ENCODE data around the gene DHRS1. TPM values are rescaled to one million over a fixed set of nuclear protein-coding genes. Genes with fewer than 3 reads are reported as not detected.
"Not testable (repeated sequence)": the region's sequence is repeated elsewhere in the genome, so short reads cannot be mapped to it uniquely, and the experiment has no call there.

DHRS1 gene
- total RNA-seq, 2 experiments from 2014 or later, result 11.9 to 13.6 TPM

DNA sequence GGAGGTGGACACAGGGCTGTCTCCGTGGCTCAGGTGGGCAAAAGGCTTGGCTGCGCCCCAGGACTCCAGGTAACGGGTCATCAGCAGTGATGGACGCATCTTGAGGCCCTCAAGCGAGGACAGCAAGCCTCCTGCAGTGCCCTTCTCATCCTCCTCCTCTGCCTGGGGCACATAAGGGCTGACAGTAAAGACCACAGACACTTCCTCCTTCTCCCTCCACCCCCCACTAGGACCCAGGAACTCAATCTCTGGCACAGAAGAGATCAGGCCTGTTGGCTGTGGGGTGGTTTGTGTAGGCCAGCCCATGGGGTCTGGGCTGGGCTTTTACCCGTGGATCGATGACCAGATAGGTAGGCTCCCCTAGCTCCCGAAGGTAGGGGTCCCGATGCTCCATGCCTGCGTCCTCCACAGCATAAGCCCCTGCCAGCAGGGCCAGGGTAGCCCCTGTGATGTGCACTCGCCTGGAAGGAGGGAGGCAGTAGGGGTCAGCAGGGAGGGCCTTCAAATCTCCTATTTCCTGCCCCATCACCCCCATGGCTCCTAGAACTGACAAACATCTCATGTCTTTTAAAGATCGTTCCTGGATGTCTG lies 29.6 kb upstream of the DHRS1 start:
- Mint-ChIP-seq H3K4me1 (ENCODE audit: low read depth) (peaks cover 40% of the 10 kb centered on the region), H3K4me3 (no peak overlapping the region), H3K9me3 (no peaks in the 10 kb centered on the region), H3K36me3 (ENCODE audit: low read depth) (no peaks in the 10 kb centered on the region), H3K27ac (peak overlapping the region; percentile 61), H3K27me3 (peaks cover 18% of the 10 kb centered on the region)
- no peak for DNase-seq
- ChIA-PET CTCF (interaction anchor here (0.8 to 8.8 kb wide), 7 partner anchors 8 to 112 kb away, joined by 3 to 155 read pairs (median 9); partner anchors contain the start of genes CIDEB, LTB4R, LTB4R2 and RIPK3), POLR2A (interaction anchor here (0.7 to 8.5 kb wide), 3 partner anchors 11 to 101 kb away, joined by 3 to 82 read pairs (median 4); partner anchors contain the start of genes CBLN3 and KHNYN)
- intact Hi-C loops (cut with micrococcal nuclease), result no loop called here
- ATAC-seq, result no peak
- TF ChIP-seq, protein P1, sequence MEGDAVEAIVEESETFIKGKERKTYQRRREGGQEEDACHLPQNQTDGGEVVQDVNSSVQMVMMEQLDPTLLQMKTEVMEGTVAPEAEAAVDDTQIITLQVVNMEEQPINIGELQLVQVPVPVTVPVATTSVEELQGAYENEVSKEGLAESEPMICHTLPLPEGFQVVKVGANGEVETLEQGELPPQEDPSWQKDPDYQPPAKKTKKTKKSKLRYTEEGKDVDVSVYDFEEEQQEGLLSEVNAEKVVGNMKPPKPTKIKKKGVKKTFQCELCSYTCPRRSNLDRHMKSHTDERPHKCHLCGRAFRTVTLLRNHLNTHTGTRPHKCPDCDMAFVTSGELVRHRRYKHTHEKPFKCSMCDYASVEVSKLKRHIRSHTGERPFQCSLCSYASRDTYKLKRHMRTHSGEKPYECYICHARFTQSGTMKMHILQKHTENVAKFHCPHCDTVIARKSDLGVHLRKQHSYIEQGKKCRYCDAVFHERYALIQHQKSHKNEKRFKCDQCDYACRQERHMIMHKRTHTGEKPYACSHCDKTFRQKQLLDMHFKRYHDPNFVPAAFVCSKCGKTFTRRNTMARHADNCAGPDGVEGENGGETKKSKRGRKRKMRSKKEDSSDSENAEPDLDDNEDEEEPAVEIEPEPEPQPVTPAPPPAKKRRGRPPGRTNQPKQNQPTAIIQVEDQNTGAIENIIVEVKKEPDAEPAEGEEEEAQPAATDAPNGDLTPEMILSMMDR (IDR thresholded peaks at IDR 0.05), result no peak

DNA sequence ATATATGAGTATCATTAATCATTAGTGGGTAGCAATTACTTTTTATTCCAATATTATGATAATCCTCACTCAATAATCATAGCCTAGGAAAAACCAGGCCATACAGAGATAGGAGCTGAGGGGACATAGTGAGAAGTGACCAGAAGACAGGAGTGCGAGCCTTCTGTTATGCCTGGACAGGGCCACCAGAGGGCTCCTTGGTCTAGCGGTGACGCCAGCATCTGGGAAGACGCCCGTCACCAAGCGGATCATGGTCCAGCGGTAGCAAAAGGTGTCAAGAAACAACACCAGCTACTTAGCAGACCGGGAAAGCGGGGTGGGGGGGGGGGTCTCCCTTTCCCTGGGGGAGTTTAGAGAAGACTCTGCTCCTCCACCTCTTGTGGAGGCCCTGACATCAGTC lies 28.3 kb upstream of the DHRS1 start:
- ChIA-PET POLR2A (interaction anchor here (0.6 kb wide), 1 partner anchor 38 kb away, joined by 3 read pairs; no protein-coding TSS in a partner anchor), CTCF (interaction anchor here (1.1 to 8.8 kb wide), 8 partner anchors 10 to 114 kb away, joined by 3 to 138 read pairs (median 8); partner anchors contain the start of genes CIDEB, LTB4R and LTB4R2)
- Mint-ChIP-seq H3K4me1 (ENCODE audit: low read depth) (peaks cover 34% of the 10 kb centered on the region), H3K27me3 (peaks cover 12% of the 10 kb centered on the region)
- ATAC-seq; intact Hi-C loops (cut with micrococcal nuclease); H3K27ac Mint-ChIP-seq; H3K9me3 Mint-ChIP-seq; H3K36me3 Mint-ChIP-seq (ENCODE audit: low read depth); H3K4me3 Mint-ChIP-seq: not testable (repeated sequence)
- TF ChIP-seq, protein P1 (IDR thresholded peaks at IDR 0.05), result peak; percentile 49
- DNase-seq, result peak; percentile 42

DNA sequence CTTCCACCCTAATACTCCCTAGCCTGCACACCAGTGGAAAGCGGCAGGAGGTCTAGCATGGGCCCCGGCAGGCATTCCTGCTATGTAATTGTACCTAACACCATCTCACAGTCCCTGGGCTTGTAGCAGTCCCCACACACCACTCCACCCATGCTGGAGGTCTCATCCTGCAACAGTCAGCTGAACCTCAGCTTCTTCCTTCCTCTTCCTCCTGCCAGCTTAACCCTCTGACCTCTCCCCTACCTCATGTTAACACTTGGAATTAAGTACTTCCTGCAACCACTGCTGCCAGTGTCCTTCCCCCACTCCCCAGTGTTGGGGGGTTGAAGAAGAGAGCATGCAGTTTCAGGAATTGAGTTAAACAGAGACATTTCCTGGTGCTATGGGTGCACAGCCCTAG lies 27.7 kb upstream of the DHRS1 start:
- no peak overlapping the region for H3K4me3 Mint-ChIP-seq
- no peaks in the 10 kb centered on the region for H3K36me3 Mint-ChIP-seq (ENCODE audit: low read depth)
- ATAC-seq (no peak), DNase-seq (no peak)
- intact Hi-C loops (cut with micrococcal nuclease), result no loop called here
- TF ChIP-seq, protein P1 (IDR thresholded peaks at IDR 0.05), result no peak
- peaks cover 32% of the 10 kb centered on the region for H3K4me1 Mint-ChIP-seq (ENCODE audit: low read depth)
- H3K27me3 Mint-ChIP-seq, result peaks cover 8% of the 10 kb centered on the region
- no peaks in the 10 kb centered on the region for H3K9me3 Mint-ChIP-seq
- POLR2A ChIA-PET, result interaction anchor here (0.6 kb wide), 1 partner anchor 37 kb away, joined by 3 read pairs; no protein-coding TSS in a partner anchor
- no peak overlapping the region for H3K27ac Mint-ChIP-seq
- CTCF ChIA-PET, result interaction anchor here (1.1 to 8.8 kb wide), 8 partner anchors 9 to 114 kb away, joined by 3 to 138 read pairs (median 8); partner anchors contain the start of genes CIDEB, LTB4R and LTB4R2

DNA sequence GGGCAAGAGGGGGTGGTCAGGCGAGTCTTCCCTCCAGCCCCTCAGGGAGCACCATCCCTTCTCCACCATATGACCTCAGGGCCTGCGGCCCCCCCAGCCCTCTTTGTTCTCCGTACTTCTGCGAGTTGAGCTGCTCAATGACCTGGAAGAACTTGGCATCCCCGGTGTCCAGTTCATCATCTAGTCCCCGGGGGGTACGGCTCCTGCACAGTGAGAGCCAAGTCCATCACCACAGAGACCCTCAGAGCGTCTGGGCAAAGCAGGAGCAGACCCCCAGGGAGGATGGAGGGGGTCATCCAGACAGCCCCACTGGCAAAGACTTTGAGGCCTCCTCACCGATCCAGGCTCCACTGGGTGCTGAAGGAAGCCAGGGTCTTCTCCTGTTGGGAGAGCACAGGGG lies 26.4 kb upstream of the DHRS1 start:
- intact Hi-C loops (cut with micrococcal nuclease), result no loop called here
- POLR2A ChIA-PET, result interaction anchor here (1.5 to 2.1 kb wide), 2 partner anchors 13 to 14 kb away, joined by 3 to 9 read pairs; partner anchors contain the start of gene RIPK3
- H3K9me3 Mint-ChIP-seq, result no peaks in the 10 kb centered on the region
- TF ChIP-seq, protein P1 (IDR thresholded peaks at IDR 0.05), result no peak
- DNase-seq, result no peak
- H3K36me3 Mint-ChIP-seq (ENCODE audit: low read depth), result no peaks in the 10 kb centered on the region
- peaks cover 4% of the 10 kb centered on the region for H3K27me3 Mint-ChIP-seq
- CTCF ChIA-PET, result interaction anchor here (1.2 to 4.8 kb wide), 2 partner anchors 16 to 106 kb away, joined by 4 to 42 read pairs; no protein-coding TSS in a partner anchor
- H3K4me3 Mint-ChIP-seq, result no peak overlapping the region
- no peak overlapping the region for H3K27ac Mint-ChIP-seq
- ATAC-seq, result no peak
- H3K4me1 Mint-ChIP-seq (ENCODE audit: low read depth), result peaks cover 25% of the 10 kb centered on the region

DNA sequence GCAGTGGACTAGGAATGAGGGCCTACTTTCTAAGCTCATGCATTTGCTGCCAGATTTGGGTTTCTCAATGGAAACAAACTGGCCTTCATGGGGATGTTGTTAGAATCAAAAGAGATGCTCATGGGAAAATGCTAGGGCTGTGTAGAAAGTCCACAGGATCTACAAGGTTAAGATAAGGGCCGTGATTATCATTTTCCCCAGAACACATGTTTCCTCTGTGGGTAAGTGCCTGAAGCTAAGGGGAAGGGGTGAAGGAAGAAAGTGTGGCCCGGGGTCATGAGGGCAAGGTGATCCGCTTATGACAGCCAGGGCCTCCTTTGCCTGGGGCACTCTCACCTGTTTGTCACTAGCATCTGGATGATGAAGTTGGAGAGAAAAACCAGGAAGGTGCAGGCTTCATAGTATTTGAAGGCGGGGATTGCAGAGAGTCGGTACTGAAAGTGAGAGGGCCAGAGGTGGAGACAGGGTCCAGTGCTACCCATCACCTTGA lies 25.5 kb upstream of the DHRS1 start:
- peaks cover 25% of the 10 kb centered on the region for H3K4me1 Mint-ChIP-seq (ENCODE audit: low read depth)
- CTCF ChIA-PET, result interaction anchor here (1.1 to 10.2 kb wide), 6 partner anchors 8 to 112 kb away, joined by 3 to 88 read pairs (median 8); partner anchors contain the start of genes ADCY4 and CIDEB
- intact Hi-C loops (cut with micrococcal nuclease), result no loop called here
- DNase-seq (no peak), ATAC-seq (no peak)
- no peaks in the 10 kb centered on the region for H3K27me3 Mint-ChIP-seq
- TF ChIP-seq, protein P1 (IDR thresholded peaks at IDR 0.05), result no peak
- POLR2A ChIA-PET, result interaction anchor here (0.8 to 2.1 kb wide), 5 partner anchors 8 to 105 kb away, joined by 3 to 9 read pairs (median 4); partner anchors contain the start of genes KHNYN and RIPK3
- H3K9me3 Mint-ChIP-seq, result no peaks in the 10 kb centered on the region
- H3K27ac Mint-ChIP-seq, result no peak overlapping the region
- H3K36me3 Mint-ChIP-seq (ENCODE audit: low read depth), result no peaks in the 10 kb centered on the region
- H3K4me3 Mint-ChIP-seq, result no peak overlapping the region

Measured in activated CD8-positive, alpha-beta T cell treated with anti-CD3 and anti-CD28 coated beads for 36 hours (primary cell).